Thyroid gland (tissue), 4 donors: Measurements from ENCODE around the gene PAQR5. TPM values are rescaled to one million over a fixed set of nuclear protein-coding genes. Genes with fewer than 3 reads are reported as not detected.
"Not testable (repeated sequence)": the region's sequence is repeated elsewhere in the genome, so short reads cannot be mapped to it uniquely, and the experiment has no call there.

Experiments used
- DNase-seq, 2 donors: peaks; one replicate each; pipeline ENCODE4 v3.0.0-alpha.2; 2019
- H3K27ac ChIP-seq, 3 donors: fragments of 200-600 bp; sonication (generic); 1 replicate in 2 of 3; 2 replicates in 1 of 3; pipeline ENCODE4 v1.5.1; 2016 to 2019; ENCODE audit warnings: mild to moderate bottlenecking in 1 of 3, moderate library complexity in 1 of 3
- H3K27me3 ChIP-seq: fragments of 200-600 bp; sonication (generic); one replicate; pipeline ENCODE4 v1.5.1; 2019
- H3K36me3 ChIP-seq, 2 donors: fragments of 200-600 bp; sonication (generic); one replicate each; pipeline ENCODE4 v1.5.1; 2016 to 2019
- H3K4me1 ChIP-seq, 2 donors: fragments of 200-600 bp; sonication (generic); one replicate each; pipeline ENCODE4 v1.5.1; 2017 to 2019
- H3K4me3 ChIP-seq, 3 donors: fragments of 200-600 bp; sonication (generic); replicated peaks in 1 of 3; 1 replicate in 2 of 3; 2 replicates in 1 of 3; pipeline ENCODE4 v1.5.1; 2016; ENCODE audit warnings: mild to moderate bottlenecking in 1 of 3
- H3K9me3 ChIP-seq: fragments of 200-600 bp; sonication (generic); one replicate; pipeline ENCODE4 v1.5.1; 2017
- POLR2A ChIP-seq, 2 donors: fragments of 450-650 bp; IDR thresholded peaks; one replicate each; pipeline ENCODE4 v1.6.1; 2017; ENCODE audit warnings: antibody characterized with exemption in 2 of 2, mild to moderate bottlenecking in 2 of 2, moderate library complexity in 1 of 2
- WGBS, 2 donors: methylation state at CpG; one replicate each; pipeline ENCODE4 v1.1.5; 2017; 5-methylcytosine and 5-hydroxymethylcytosine counted together
- intact Hi-C: fragments of 100-400 bp; cut with DNase I; formaldehyde crosslinking; loops from one replicate; pipeline ENCODE4 v1.15.1; 2023
- total RNA-seq, 4 donors: library from RNA; depleted of rRNA; stranded (reverse); fragments of >200 nt; gene quantifications; one replicate each; pipeline ENCODE4 v1.2.3, GENCODE V29; 2016
- TF ChIP-seq, protein P1 (sequence below), 6 experiments: fragments of 200-600 bp in 3 of 6; fragments of 450-650 bp in 3 of 6; sonication (generic) in 3 of 6; IDR thresholded peaks; one replicate each; pipeline ENCODE4 v1.5.1; 2016 to 2019; ENCODE audit warnings: antibody characterized with exemption in 6 of 6, mild to moderate bottlenecking in 2 of 6, inconsistent platforms in 1 of 6, moderate library complexity in 1 of 6

The PAQR5 gene
- total RNA-seq, 4 donors from 2014 or later = 0.24 to 1.5 (median 0.65) TPM

DNA sequence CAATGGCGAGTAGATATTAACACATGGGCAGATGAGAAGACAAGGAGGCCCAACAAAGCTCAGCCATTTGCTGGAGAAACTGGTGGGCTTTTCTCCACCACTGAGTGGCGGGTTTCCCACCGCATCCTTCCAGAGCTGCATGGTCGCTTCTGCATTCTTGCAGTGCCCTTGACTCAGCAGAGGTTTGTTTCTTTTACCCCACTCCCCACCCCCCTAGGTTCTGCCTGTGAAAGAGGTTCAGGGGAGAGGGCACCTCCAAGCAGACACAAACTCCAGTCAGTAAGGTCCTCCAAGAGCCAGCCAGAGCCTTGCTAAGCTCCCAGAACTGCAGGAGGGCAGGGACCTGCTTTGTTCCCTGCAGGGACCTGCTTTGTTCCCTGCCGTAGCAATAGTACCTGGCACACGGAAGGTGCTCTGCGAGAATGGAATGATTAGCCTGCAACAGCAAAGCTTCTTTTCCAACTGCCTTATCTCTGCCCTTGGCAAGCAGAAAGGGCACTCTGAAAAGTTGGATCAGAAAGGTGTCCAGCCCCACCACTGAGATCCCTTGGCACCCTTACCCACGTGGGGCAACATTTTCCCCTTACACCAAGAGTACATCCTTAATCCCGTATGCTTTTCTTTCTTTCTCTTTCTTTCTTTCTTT, 1.4 kb downstream of the PAQR5 start:
- no peak for DNase-seq
- no peak for TF ChIP-seq POLR2A (IDR thresholded peaks at IDR 0.05)
- TF ChIP-seq, protein P1, sequence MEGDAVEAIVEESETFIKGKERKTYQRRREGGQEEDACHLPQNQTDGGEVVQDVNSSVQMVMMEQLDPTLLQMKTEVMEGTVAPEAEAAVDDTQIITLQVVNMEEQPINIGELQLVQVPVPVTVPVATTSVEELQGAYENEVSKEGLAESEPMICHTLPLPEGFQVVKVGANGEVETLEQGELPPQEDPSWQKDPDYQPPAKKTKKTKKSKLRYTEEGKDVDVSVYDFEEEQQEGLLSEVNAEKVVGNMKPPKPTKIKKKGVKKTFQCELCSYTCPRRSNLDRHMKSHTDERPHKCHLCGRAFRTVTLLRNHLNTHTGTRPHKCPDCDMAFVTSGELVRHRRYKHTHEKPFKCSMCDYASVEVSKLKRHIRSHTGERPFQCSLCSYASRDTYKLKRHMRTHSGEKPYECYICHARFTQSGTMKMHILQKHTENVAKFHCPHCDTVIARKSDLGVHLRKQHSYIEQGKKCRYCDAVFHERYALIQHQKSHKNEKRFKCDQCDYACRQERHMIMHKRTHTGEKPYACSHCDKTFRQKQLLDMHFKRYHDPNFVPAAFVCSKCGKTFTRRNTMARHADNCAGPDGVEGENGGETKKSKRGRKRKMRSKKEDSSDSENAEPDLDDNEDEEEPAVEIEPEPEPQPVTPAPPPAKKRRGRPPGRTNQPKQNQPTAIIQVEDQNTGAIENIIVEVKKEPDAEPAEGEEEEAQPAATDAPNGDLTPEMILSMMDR (IDR thresholded peaks at IDR 0.05) = no peak
- H3K4me3 ChIP-seq = no peak overlapping the region
- 52 to 63% methylated on average over 9 of the region's 9 CpGs for WGBS, 2 donors
- H3K27ac ChIP-seq = no peak overlapping the region
- peaks cover 8 to 17% of the 10 kb centered on the region in 2 donors for H3K4me1 ChIP-seq
- intact Hi-C loops = no loop called here
- H3K9me3 ChIP-seq = no peaks in the 10 kb centered on the region
- no peaks in the 10 kb centered on the region for H3K36me3 ChIP-seq
- no peaks in the 10 kb centered on the region for H3K27me3 ChIP-seq

DNA sequence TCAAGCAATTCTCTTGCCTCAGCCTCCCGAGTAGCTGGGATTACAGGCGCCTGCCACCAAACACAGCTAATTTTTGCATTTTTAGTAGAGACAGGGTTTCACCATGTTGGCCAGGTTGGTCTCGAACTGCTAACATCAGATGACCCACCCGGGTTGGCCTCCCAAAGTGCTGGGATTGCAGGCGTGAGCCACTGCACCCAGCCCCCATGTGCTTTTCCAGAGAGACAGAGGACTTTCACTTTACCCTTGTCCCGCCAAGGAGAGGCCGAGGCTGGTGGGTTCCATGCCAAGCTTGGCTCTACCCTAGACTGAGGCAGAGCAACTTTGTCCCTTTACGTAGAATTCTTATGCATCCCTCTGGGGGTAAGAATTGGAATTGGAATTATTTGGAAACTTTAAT, 2.4 kb downstream of the PAQR5 start:
- H3K9me3 ChIP-seq, H3K27me3 ChIP-seq, DNase-seq, H3K4me3 ChIP-seq, intact Hi-C loops, H3K27ac ChIP-seq, H3K36me3 ChIP-seq: not testable (repeated sequence)
- 92 to 100% methylated on average over 8 of the region's 8 CpGs for WGBS, 2 donors
- peaks cover 8 to 17% of the 10 kb centered on the region in 2 donors for H3K4me1 ChIP-seq

DNA sequence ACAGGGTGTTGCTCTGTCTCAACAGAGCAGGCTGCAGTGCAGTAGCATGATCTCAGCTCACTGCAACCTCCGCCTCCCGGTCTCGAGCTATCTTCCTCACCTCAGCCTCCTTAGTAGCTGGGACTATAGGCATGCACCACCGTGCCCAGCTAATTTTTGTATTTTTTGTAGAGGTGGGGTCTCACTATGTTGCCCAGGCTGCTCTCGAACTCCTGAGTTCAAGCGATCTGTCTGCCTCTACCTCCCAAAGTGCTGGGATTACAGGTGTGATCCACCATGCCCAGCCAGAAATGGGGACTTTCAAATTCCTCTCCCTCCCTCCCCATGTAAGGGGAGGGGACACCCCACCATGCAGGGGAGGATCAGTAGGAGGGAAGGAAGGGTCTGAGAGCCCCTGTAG, 3.4 kb downstream of the PAQR5 start:
- H3K27ac ChIP-seq, H3K9me3 ChIP-seq, DNase-seq, H3K36me3 ChIP-seq, H3K27me3 ChIP-seq, intact Hi-C loops, H3K4me3 ChIP-seq: not testable (repeated sequence)
- 93 to 96% methylated on average over 6 of the region's 6 CpGs for WGBS, 2 donors
- peaks cover 8 to 17% of the 10 kb centered on the region in 2 donors for H3K4me1 ChIP-seq

DNA sequence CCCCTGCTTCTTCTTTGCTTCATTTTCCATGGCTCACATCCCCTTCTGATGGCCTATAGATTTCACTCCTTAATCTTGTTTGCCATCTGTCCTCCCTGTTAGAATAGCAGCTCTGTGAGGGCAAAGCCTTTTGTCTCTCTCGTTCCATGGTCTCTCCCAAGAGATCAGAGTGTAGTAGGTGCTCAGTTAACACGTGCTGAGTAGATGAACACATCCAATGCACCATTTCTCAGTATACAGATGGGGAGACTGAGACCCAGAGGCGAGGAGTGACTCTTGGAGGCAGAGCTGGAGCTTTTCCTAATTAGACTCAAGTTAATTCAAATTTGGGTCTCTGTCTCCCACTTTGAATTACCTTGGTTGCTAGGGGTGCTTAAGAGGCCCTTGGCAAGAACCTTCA, 4.2 kb downstream of the PAQR5 start:
- H3K9me3 ChIP-seq = no peaks in the 10 kb centered on the region
- H3K4me1 ChIP-seq = peaks cover 8 to 17% of the 10 kb centered on the region in 2 donors
- intact Hi-C loops = no loop called here
- no peak for TF ChIP-seq POLR2A (IDR thresholded peaks at IDR 0.05)
- TF ChIP-seq, protein P1 (IDR thresholded peaks at IDR 0.05) = no peak
- 62 to 67% methylated on average over 3 of the region's 3 CpGs for WGBS, 2 donors
- DNase-seq = no peak
- no peaks in the 10 kb centered on the region for H3K27me3 ChIP-seq
- no peak overlapping the region for H3K4me3 ChIP-seq
- no peaks in the 10 kb centered on the region for H3K36me3 ChIP-seq
- no peak overlapping the region for H3K27ac ChIP-seq

DNA sequence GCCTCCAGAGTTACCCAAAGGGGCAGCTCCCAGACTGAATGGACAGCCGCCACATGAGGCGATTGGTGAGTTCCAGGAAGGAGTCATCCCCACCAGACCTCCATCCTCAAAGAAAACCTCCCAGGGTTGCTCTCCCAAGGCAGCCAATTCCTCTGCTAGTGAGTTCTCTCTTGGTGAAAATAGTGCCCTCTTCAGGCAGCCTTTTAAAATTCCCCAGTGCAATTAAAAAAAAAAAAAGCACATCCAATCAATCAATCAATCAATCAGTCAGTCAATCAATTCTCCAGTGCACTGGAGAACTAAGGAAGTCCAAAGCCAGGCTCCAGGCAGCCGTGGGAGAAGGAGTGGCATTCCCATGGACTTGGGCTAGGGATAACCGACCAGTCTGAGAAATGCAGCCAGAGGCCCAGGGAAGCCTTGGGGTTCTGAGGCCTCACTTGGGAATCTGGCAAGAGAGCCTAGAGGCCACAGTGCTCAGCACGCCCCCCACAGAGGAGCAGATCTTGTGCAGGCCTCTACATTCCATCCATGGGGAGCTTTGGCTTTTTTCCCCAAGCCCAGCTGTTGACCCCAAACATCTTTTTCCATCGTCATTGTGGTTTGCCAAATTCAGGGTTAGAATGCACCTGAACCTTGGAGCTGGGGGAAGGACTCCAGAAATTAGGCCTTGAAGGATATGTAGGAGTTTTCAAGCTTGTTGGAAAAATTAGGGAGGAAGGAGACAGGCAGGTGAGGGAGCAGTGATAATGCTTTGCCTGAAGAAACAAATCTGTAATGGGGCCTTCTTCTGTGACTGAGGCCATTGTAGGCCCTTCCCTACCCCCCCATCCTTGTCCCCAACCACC, 4.8 kb downstream of the PAQR5 start:
- TF ChIP-seq, protein P1 (IDR thresholded peaks at IDR 0.05) = no peak
- TF ChIP-seq POLR2A (IDR thresholded peaks at IDR 0.05) = no peak
- no peak overlapping the region for H3K4me3 ChIP-seq
- H3K36me3 ChIP-seq = no peaks in the 10 kb centered on the region
- WGBS, 2 donors = 72 to 78% methylated on average over 4 to 6 of the region's 6 CpGs
- no peak overlapping the region for H3K27ac ChIP-seq
- no peaks in the 10 kb centered on the region for H3K9me3 ChIP-seq
- H3K4me1 ChIP-seq = peaks cover 5 to 13% of the 10 kb centered on the region in 2 donors
- H3K27me3 ChIP-seq = no peaks in the 10 kb centered on the region
- intact Hi-C loops = no loop called here
- no peak for DNase-seq

DNA sequence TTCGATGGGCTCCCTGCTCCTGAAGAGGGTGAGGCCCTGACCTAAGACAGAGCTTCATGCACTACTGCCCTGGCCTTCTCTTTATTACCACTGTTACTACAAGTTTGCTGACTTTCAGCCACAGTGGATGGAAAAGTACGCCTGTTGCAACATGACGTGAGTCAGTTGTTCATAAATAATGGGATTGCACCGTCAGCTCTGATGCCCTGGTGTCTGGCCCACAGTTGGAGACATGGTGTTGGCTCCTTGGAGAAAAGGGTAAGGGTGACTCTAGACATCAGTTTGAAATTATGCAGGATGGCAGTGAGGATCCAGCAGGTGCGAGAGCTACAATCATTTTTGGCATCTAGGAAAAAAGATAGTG, 5.5 kb downstream of the PAQR5 start:
- no peaks in the 10 kb centered on the region for H3K9me3 ChIP-seq
- H3K27me3 ChIP-seq = no peaks in the 10 kb centered on the region
- peaks cover 3 to 10% of the 10 kb centered on the region in 2 donors for H3K4me1 ChIP-seq
- TF ChIP-seq POLR2A (IDR thresholded peaks at IDR 0.05) = no peak
- TF ChIP-seq, protein P1 (IDR thresholded peaks at IDR 0.05) = no peak
- 49 to 57% methylated on average over 5 of the region's 5 CpGs for WGBS, 2 donors
- no peak overlapping the region for H3K27ac ChIP-seq
- intact Hi-C loops = no loop called here
- H3K4me3 ChIP-seq = no peak overlapping the region
- no peaks in the 10 kb centered on the region for H3K36me3 ChIP-seq
- no peak for DNase-seq
